B cell (primary cell): ENCODE data around the gene CGNL1. TPM values are rescaled to one million over a fixed set of nuclear protein-coding genes. Genes with fewer than 3 reads are reported as not detected.

ENCODE experiments used
- ATAC-seq: fragments of 200-7000 bp; cut with Tn5 transposase; one replicate; pipeline ENCODE4 v1.10.0; 2021; ENCODE audit warnings: low read depth, mild to moderate bottlenecking, moderate number of reproducible peaks, moderate library complexity
- CTCF ChIA-PET: fragments of 350-600 bp; sonication (Branson Sonifier 250); formaldehyde crosslinking; loops from one replicate; lab custom pipeline; 2021; ENCODE audit warnings: antibody characterized with exemption, inconsistent platforms; lab: Charles Lee
- POLR2A ChIA-PET: fragments of 350-600 bp; sonication (Branson Sonifier 250); formaldehyde crosslinking; loops from one replicate; lab custom pipeline; 2021; ENCODE audit warnings: antibody characterized with exemption; lab: Charles Lee
- DNase-seq: peaks from one replicate; pipeline ENCODE4 v3.0.0; 2013
- H2AFZ ChIP-seq: 2 replicates; pipeline ENCODE4 v1.6.1; 2012; ENCODE audit warnings: mild to moderate bottlenecking, low read depth, low read length; ENCODE audit not compliant: insufficient read depth, poor library complexity, severe bottlenecking
- H3K27ac ChIP-seq, 2 donors: 1 replicate in 1 of 2; 2 replicates in 1 of 2; pipeline ENCODE4 v1.5.1; 2012 to 2013; ENCODE audit warnings: low read length in 2 of 2, mild to moderate bottlenecking in 2 of 2, moderate library complexity in 1 of 2
- H3K27me3 ChIP-seq, 4 experiments: fragments of 200-600 bp in 1 of 4; sonication (generic) in 1 of 4; replicated peaks in 1 of 4; 1 replicate in 2 of 4; 2 replicates in 2 of 4; pipeline versions ENCODE4 v1.6.1 to v1.7.0; 2013 to 2016; ENCODE audit warnings: low read length in 3 of 4, mild to moderate bottlenecking in 2 of 4, mixed read lengths in 1 of 4, moderate library complexity in 1 of 4; ENCODE audit not compliant: insufficient read depth in 4 of 4, control insufficient read depth in 3 of 4; ENCODE audit errors: control extremely low read depth in 1 of 4
- H3K36me3 ChIP-seq, 2 experiments: replicated peaks in 1 of 2; 1 replicate in 1 of 2; 2 replicates in 1 of 2; pipeline versions ENCODE4 v1.6.1 to v1.7.1; 2013; ENCODE audit warnings: low read length in 1 of 2; ENCODE audit not compliant: insufficient read depth in 2 of 2, control insufficient read depth in 1 of 2; ENCODE audit errors: control extremely low read depth in 1 of 2, extremely low read depth in 1 of 2
- H3K4me1 ChIP-seq, 2 donors: fragments of 200-600 bp in 1 of 2; sonication (generic) in 1 of 2; 1 replicate in 1 of 2; 2 replicates in 1 of 2; pipeline versions ENCODE4 v1.5.1 to v1.6.1; 2013 to 2017; ENCODE audit warnings: low read length in 2 of 2; ENCODE audit not compliant: control insufficient read depth in 2 of 2, insufficient read depth in 2 of 2
- H3K4me2 ChIP-seq: replicated peaks from 2 replicates; pipeline ENCODE3; 2012; ENCODE audit warnings: mild to moderate bottlenecking, low read depth, low read length; ENCODE audit not compliant: poor library complexity, severe bottlenecking
- H3K4me3 ChIP-seq, 5 experiments: fragments of 200-600 bp in 1 of 5; sonication (generic) in 1 of 5; 1 replicate in 3 of 5; 2 replicates in 2 of 5; pipeline versions ENCODE4 v1.5.1 to v1.7.0; 2011 to 2016; ENCODE audit warnings: low read length in 4 of 5, mild to moderate bottlenecking in 4 of 5, low read depth in 2 of 5, control low read depth in 1 of 5, moderate library complexity in 1 of 5; ENCODE audit not compliant: insufficient read depth in 1 of 5; ENCODE audit errors: control extremely low read depth in 1 of 5, extremely low read depth in 1 of 5
- H3K79me2 ChIP-seq: fragments of 200-600 bp; sonication (generic); one replicate; pipeline ENCODE4 v1.6.0; 2016; ENCODE audit warnings: low read length; ENCODE audit not compliant: control insufficient read depth, insufficient read depth
- H3K9ac ChIP-seq: fragments of 200-600 bp; sonication (generic); 2 replicates; pipeline ENCODE4 v1.6.1; 2017; ENCODE audit warnings: mild to moderate bottlenecking, low read length, moderate library complexity
- H3K9me3 ChIP-seq, 3 donors: one replicate each; pipeline versions ENCODE4 v1.6.1 to v1.7.1; 2013; ENCODE audit warnings: low read length in 2 of 3; ENCODE audit not compliant: control insufficient read depth in 2 of 3, insufficient read depth in 1 of 3; ENCODE audit errors: control extremely low read depth in 1 of 3
- H4K20me1 ChIP-seq: 2 replicates; pipeline ENCODE4 v1.6.0; 2012; ENCODE audit warnings: mild to moderate bottlenecking, low read length; ENCODE audit not compliant: insufficient read depth, control insufficient read depth, poor library complexity, severe bottlenecking
- H3K27ac Mint-ChIP-seq: one replicate; pipeline ENCODE4 v1.8.0; 2021; ENCODE audit warnings: mixed read lengths
- H3K27me3 Mint-ChIP-seq: one replicate; pipeline ENCODE4 v1.8.0; 2021; ENCODE audit warnings: mixed read lengths
- H3K4me1 Mint-ChIP-seq: one replicate; pipeline ENCODE4 v1.8.0; 2021; ENCODE audit warnings: mixed read lengths
- H3K4me3 Mint-ChIP-seq: one replicate; pipeline ENCODE4 v1.8.0; 2021; ENCODE audit warnings: mixed read lengths
- H3K9me3 Mint-ChIP-seq: one replicate; pipeline ENCODE4 v1.8.0; 2022; ENCODE audit warnings: mixed read lengths; ENCODE audit not compliant: insufficient read depth
- EZH2 ChIP-seq: IDR thresholded peaks from 2 replicates; pipeline ENCODE4 v1.6.1; 2012; ENCODE audit warnings: borderline replicate concordance, low read depth, mild to moderate bottlenecking, moderate library complexity, low read length; ENCODE audit not compliant: insufficient read depth, poor library complexity, severe bottlenecking
- WGBS: methylation state at CpG from one replicate; pipeline ENCODE4 v1.1.5; 2013; ENCODE audit warnings: missing lambda C conversion rate; ENCODE audit not compliant: insufficient coverage; 5-methylcytosine and 5-hydroxymethylcytosine counted together
- intact Hi-C: fragments of 100-400 bp; cut with micrococcal nuclease; formaldehyde crosslinking; loops from one replicate; pipeline ENCODE4 v1.10.0; 2022
- polyA plus RNA-seq: library from polyadenylated mRNA; depleted of rRNA; stranded (reverse); fragments of >200 nt; gene quantifications from 2 replicates; pipeline ENCODE4 v1.2.3, GENCODE V29; 2012
- total RNA-seq, 2 donors: library from RNA; stranded (reverse); fragments of 120-200 nt in 1 of 2; gene quantifications; 1 replicate in 1 of 2; 2 replicates in 1 of 2; pipeline versions ENCODE4 v1.2.3 to v1.2.4, GENCODE V29; 2013 to 2022
- TF ChIP-seq, protein P1 (sequence below): fragments of 200-600 bp; IDR thresholded peaks from one replicate; pipeline ENCODE4 v1.8.0; 2022; ENCODE audit warnings: antibody characterized with exemption, mild to moderate bottlenecking

Gene CGNL1
- total and polyA plus RNA-seq, 2 donors (not counting 1 experiment from before 2014, with no cell fraction given): 0.03 to 0.12 TPM

GRCh38 chr15:57567891-57568290 lies 191.6 kb downstream of the CGNL1 start:
- Histone ChIP-seq H3K4me2 (no peak overlapping the region), H4K20me1 (no peaks in the 10 kb centered on the region), H3K4me1 (peaks cover 20 to 28% of the 10 kb centered on the region in 2 donors), H3K36me3 (no peaks in the 10 kb centered on the region), H3K4me3 (no peak overlapping the region), H3K9me3 (no peaks in the 10 kb centered on the region), H3K9ac (no peak overlapping the region), H3K27ac (no peak overlapping the region), H3K79me2 (no peaks in the 10 kb centered on the region), H3K27me3 (no peaks in the 10 kb centered on the region), H2AFZ (no peak overlapping the region)
- Mint-ChIP-seq H3K4me1 (peaks cover 32% of the 10 kb centered on the region), H3K27me3 (peaks cover 8% of the 10 kb centered on the region), H3K9me3 (no peaks in the 10 kb centered on the region), H3K4me3 (no peak overlapping the region), H3K27ac (no peak overlapping the region)
- intact Hi-C loops: no loop called here
- ChIA-PET CTCF (interaction anchor here (0.6 to 0.9 kb wide), 4 partner anchors 8 to 1924 kb away, joined by 3 to 5 read pairs (median 3); no protein-coding TSS in a partner anchor), POLR2A (no interaction called here)
- no peak for DNase-seq
- TF ChIP-seq, protein P1, sequence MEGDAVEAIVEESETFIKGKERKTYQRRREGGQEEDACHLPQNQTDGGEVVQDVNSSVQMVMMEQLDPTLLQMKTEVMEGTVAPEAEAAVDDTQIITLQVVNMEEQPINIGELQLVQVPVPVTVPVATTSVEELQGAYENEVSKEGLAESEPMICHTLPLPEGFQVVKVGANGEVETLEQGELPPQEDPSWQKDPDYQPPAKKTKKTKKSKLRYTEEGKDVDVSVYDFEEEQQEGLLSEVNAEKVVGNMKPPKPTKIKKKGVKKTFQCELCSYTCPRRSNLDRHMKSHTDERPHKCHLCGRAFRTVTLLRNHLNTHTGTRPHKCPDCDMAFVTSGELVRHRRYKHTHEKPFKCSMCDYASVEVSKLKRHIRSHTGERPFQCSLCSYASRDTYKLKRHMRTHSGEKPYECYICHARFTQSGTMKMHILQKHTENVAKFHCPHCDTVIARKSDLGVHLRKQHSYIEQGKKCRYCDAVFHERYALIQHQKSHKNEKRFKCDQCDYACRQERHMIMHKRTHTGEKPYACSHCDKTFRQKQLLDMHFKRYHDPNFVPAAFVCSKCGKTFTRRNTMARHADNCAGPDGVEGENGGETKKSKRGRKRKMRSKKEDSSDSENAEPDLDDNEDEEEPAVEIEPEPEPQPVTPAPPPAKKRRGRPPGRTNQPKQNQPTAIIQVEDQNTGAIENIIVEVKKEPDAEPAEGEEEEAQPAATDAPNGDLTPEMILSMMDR: no peak
- TF ChIP-seq EZH2: no peak
- 64% methylated on average over 1 of the region's 3 CpGs for WGBS
- ATAC-seq: no peak

GRCh38 chr15:57568299-57568698 lies 192.0 kb downstream of the CGNL1 start:
- Histone ChIP-seq H3K4me3 (no peak overlapping the region), H3K36me3 (no peaks in the 10 kb centered on the region), H4K20me1 (no peaks in the 10 kb centered on the region), H3K27me3 (no peaks in the 10 kb centered on the region), H3K4me1 (peaks cover 20 to 25% of the 10 kb centered on the region in 2 donors), H3K4me2 (no peak overlapping the region), H3K9ac (no peak overlapping the region), H3K27ac (no peak overlapping the region), H3K79me2 (no peaks in the 10 kb centered on the region), H3K9me3 (no peaks in the 10 kb centered on the region), H2AFZ (no peak overlapping the region)
- ChIA-PET POLR2A (no interaction called here), CTCF (interaction anchor here (0.6 to 1.5 kb wide), 4 partner anchors 8 to 1210 kb away, joined by 3 to 5 read pairs (median 4); no protein-coding TSS in a partner anchor)
- Mint-ChIP-seq H3K4me1 (peaks cover 30% of the 10 kb centered on the region), H3K4me3 (no peak overlapping the region), H3K9me3 (no peaks in the 10 kb centered on the region), H3K27ac (no peak overlapping the region), H3K27me3 (peaks cover 8% of the 10 kb centered on the region)
- no peak for TF ChIP-seq EZH2
- TF ChIP-seq, protein P1: no peak
- intact Hi-C loops: no loop called here
- DNase-seq: no peak
- no CpG with 5 or more reads among the region's 2 CpGs for WGBS
- ATAC-seq: no peak
